K562 (cell line): ENCODE measurements around the gene THAP2. TPM values are rescaled to one million over a fixed set of nuclear protein-coding genes. Genes with fewer than 3 reads are reported as not detected.

Experiments
- BCL6 ChIP-seq: fragments of 250-450 bp; sonication (Bioruptor Pico); IDR thresholded peaks from 2 replicates; pipeline ENCODE4 v1.4.0; 2020
- ELF2 ChIP-seq: fragments of 250-450 bp; sonication (Bioruptor Pico); IDR thresholded peaks from 2 replicates; pipeline ENCODE4 v1.5.0; 2021; ENCODE audit warnings: mild to moderate bottlenecking
- ELK1 ChIP-seq: sonication (generic); formaldehyde crosslinking; IDR thresholded peaks from 2 replicates; pipeline ENCODE4 v1.8.1; 2022; ENCODE audit warnings: missing genetic modification reagents
- FOXM1 ChIP-seq, 2 experiments: fragments of 450-650 bp in 1 of 2; sonication (generic) in 1 of 2; formaldehyde crosslinking in 1 of 2; IDR thresholded peaks; 2 replicates each; pipeline versions ENCODE4 v1.6.1 to v1.9.0; 2017 to 2022; ENCODE audit warnings: low read depth in 2 of 2, mild to moderate bottlenecking in 2 of 2, missing genetic modification reagents in 1 of 2, moderate library complexity in 1 of 2
- GABPA ChIP-seq: fragments of 200-800 bp; sonication (Bioruptor generic); conservative IDR thresholded peaks from 2 replicates; pipeline ENCODE4 v1.6.1; 2016; ENCODE audit warnings: low read depth, missing genetic modification characterization, missing compliant biosample characterization
- HMBOX1 ChIP-seq: sonication (generic); IDR thresholded peaks from 2 replicates; pipeline ENCODE4 v1.6.1; 2016
- KAT8 ChIP-seq: fragments of 450-650 bp; IDR thresholded peaks from 2 replicates; pipeline ENCODE4 v1.6.1; 2016; ENCODE audit warnings: low read depth, mild to moderate bottlenecking
- MEF2A ChIP-seq: IDR thresholded peaks from 2 replicates; pipeline ENCODE4 v1.6.1; 2011; ENCODE audit warnings: low read depth, mild to moderate bottlenecking, low read length, moderate library complexity; ENCODE audit not compliant: control insufficient read depth
- NEUROD1 ChIP-seq: fragments of 150-350 bp; IDR thresholded peaks from 2 replicates; pipeline ENCODE4 v1.6.1; 2014; ENCODE audit warnings: borderline replicate concordance, low read length, low read depth; ENCODE audit not compliant: partially characterized antibody
- NFXL1 ChIP-seq: fragments of 450-650 bp; formaldehyde crosslinking; IDR thresholded peaks from 2 replicates; pipeline ENCODE4 v1.4.0; 2021; ENCODE audit warnings: mild to moderate bottlenecking
- RBM25 ChIP-seq: fragments of 200-400 bp; formaldehyde crosslinking; IDR thresholded peaks from 2 replicates; pipeline ENCODE4 v1.6.1; 2018; ENCODE audit warnings: low read length, low read depth, moderate library complexity; ENCODE audit not compliant: severe bottlenecking
- ZBTB1 ChIP-seq: sonication (generic); formaldehyde crosslinking; IDR thresholded peaks from 2 replicates; pipeline ENCODE4 v1.8.1; 2023; ENCODE audit warnings: missing genetic modification reagents, low read depth, mild to moderate bottlenecking, borderline replicate concordance
- ZKSCAN1 ChIP-seq: fragments of 150-350 bp; IDR thresholded peaks from 2 replicates; pipeline ENCODE4 v1.6.1; 2016; ENCODE audit warnings: low read depth, low read length
- ZNF780A ChIP-seq: fragments of 250-450 bp; sonication (Bioruptor Pico); IDR thresholded peaks from 2 replicates; pipeline ENCODE4 v1.5.0; 2021; ENCODE audit warnings: mild to moderate bottlenecking
- polyA plus RNA-seq, 8 experiments: library from polyadenylated mRNA; depleted of rRNA in 4 of 8; stranded (reverse) in 5 of 8; unstranded in 3 of 8; fragments of >200 nt; fragmentation: Nextera tagmentation in 2 of 8; fragmentation: Illumina TruSeq in 1 of 8; extraction: Ambion mirVana in 2 of 8; extraction: Trizol in 1 of 8; gene quantifications; 2 replicates each; pipeline versions ENCODE4 v1.2.1 to v1.2.3, GENCODE V29; 2011 to 2014; ENCODE audit warnings: inconsistent platforms in 1 of 8, missing spikeins in 1 of 8
- total RNA-seq, 7 experiments: library from RNA; depleted of rRNA in 6 of 7; stranded (reverse); fragments of >200 nt in 6 of 7; fragmentation: Illumina TruSeq in 2 of 7; extraction: Trizol in 2 of 7; gene quantifications; 2 replicates each; pipeline versions ENCODE4 v1.2.1 to v1.2.3, GENCODE V29; 2011 to 2021; ENCODE audit warnings: low replicate concordance in 1 of 7
- TF ChIP-seq, protein P1 (sequence below): fragments of 450-650 bp; IDR thresholded peaks from 2 replicates; pipeline ENCODE4 v1.6.1; 2016; ENCODE audit warnings: low read depth, mild to moderate bottlenecking, moderate library complexity
- TF ChIP-seq, protein P2 (sequence below): fragments of 250-450 bp; sonication (Bioruptor Pico); IDR thresholded peaks from 2 replicates; pipeline ENCODE4 v1.5.0; 2020; ENCODE audit warnings: mild to moderate bottlenecking
- TF ChIP-seq, protein P3 (sequence below): sonication (generic); formaldehyde crosslinking; IDR thresholded peaks from 2 replicates; pipeline ENCODE4 v1.8.1; 2023; ENCODE audit warnings: mild to moderate bottlenecking, missing genetic modification reagents
- TF ChIP-seq, protein P4 (sequence below): sonication (generic); formaldehyde crosslinking; IDR thresholded peaks from 2 replicates; pipeline ENCODE4 v1.8.0; 2023; ENCODE audit warnings: mild to moderate bottlenecking, missing genetic modification reagents
- TF ChIP-seq, protein P5 (sequence below): fragments of 450-650 bp; formaldehyde crosslinking; IDR thresholded peaks from 2 replicates; pipeline ENCODE4 v1.4.0; 2020; ENCODE audit warnings: mild to moderate bottlenecking

THAP2 gene
- total and polyA plus RNA-seq, 9 of the 15 experiments (the other 6 are each of a cell fraction or from before 2014, with no cell fraction given) = 1.8 to 18.9 (median 7.3) TPM

DNA sequence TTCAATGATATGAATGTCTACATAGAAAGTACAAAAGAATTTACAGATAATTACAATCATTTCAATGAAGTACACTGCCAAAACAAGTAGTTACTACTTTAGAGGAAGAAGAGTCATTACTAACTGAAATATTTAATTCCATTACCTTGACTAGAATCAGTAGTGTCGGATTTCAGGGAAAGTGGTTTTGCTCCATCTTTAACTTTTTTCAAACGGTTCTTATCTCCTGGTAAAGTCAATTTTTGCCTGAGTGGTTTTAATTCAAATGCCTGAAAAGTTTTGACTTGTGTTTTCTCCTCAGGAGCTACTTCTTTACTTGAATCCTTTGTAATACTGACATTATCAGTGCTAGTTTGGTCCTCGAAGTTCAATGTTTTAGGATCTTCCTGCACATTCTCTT lies 7.4 kb upstream of the THAP2 start (continued):
- TF ChIP-seq FOXM1 (IDR thresholded peaks at IDR 0.05; ENCODE audit: low read depth) (peak; percentile 48; the same call in 1 of the 2 replicates), FOXM1 (CRISPR knock-in tag; IDR thresholded peaks at IDR 0.05; ENCODE audit: low read depth) (no peak), HMBOX1 (peak; percentile 47; the same call in 1 of the 2 replicates), ELK1 (no peak), RBM25 (no peak), ZNF780A (CRISPR knock-in tag) (no peak), NFXL1 (no peak), MEF2A (no peak), ELF2 (no peak), GABPA (tag) (no peak), KAT8 (no peak), ZBTB1 (CRISPR knock-in tag) (no peak), ZKSCAN1 (no peak), NEUROD1 (no peak), BCL6 (CRISPR knock-in tag) (no peak)
- TF ChIP-seq, protein P1, sequence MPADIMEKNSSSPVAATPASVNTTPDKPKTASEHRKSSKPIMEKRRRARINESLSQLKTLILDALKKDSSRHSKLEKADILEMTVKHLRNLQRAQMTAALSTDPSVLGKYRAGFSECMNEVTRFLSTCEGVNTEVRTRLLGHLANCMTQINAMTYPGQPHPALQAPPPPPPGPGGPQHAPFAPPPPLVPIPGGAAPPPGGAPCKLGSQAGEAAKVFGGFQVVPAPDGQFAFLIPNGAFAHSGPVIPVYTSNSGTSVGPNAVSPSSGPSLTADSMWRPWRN = no peak
- TF ChIP-seq, protein P2, sequence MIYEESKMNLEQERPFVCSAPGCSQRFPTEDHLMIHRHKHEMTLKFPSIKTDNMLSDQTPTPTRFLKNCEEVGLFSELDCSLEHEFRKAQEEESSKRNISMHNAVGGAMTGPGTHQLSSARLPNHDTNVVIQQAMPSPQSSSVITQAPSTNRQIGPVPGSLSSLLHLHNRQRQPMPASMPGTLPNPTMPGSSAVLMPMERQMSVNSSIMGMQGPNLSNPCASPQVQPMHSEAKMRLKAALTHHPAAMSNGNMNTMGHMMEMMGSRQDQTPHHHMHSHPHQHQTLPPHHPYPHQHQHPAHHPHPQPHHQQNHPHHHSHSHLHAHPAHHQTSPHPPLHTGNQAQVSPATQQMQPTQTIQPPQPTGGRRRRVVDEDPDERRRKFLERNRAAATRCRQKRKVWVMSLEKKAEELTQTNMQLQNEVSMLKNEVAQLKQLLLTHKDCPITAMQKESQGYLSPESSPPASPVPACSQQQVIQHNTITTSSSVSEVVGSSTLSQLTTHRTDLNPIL = no peak
- TF ChIP-seq, protein P3, sequence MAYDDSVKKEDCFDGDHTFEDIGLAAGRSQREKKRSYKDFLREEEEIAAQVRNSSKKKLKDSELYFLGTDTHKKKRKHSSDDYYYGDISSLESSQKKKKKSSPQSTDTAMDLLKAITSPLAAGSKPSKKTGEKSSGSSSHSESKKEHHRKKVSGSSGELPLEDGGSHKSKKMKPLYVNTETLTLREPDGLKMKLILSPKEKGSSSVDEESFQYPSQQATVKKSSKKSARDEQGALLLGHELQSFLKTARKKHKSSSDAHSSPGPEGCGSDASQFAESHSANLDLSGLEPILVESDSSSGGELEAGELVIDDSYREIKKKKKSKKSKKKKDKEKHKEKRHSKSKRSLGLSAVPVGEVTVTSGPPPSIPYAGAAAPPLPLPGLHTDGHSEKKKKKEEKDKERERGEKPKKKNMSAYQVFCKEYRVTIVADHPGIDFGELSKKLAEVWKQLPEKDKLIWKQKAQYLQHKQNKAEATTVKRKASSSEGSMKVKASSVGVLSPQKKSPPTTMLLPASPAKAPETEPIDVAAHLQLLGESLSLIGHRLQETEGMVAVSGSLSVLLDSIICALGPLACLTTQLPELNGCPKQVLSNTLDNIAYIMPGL (CRISPR knock-in tag) = no peak
- TF ChIP-seq, protein P4, sequence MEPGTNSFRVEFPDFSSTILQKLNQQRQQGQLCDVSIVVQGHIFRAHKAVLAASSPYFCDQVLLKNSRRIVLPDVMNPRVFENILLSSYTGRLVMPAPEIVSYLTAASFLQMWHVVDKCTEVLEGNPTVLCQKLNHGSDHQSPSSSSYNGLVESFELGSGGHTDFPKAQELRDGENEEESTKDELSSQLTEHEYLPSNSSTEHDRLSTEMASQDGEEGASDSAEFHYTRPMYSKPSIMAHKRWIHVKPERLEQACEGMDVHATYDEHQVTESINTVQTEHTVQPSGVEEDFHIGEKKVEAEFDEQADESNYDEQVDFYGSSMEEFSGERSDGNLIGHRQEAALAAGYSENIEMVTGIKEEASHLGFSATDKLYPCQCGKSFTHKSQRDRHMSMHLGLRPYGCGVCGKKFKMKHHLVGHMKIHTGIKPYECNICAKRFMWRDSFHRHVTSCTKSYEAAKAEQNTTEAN = no peak
- TF ChIP-seq, protein P5, sequence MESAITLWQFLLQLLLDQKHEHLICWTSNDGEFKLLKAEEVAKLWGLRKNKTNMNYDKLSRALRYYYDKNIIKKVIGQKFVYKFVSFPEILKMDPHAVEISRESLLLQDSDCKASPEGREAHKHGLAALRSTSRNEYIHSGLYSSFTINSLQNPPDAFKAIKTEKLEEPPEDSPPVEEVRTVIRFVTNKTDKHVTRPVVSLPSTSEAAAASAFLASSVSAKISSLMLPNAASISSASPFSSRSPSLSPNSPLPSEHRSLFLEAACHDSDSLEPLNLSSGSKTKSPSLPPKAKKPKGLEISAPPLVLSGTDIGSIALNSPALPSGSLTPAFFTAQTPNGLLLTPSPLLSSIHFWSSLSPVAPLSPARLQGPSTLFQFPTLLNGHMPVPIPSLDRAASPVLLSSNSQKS (CRISPR knock-in tag) = no peak
- TF ChIP-seq, all 486 proteins: peak for 4
